ENCODE results near the gene VPS41. TPM values are rescaled to one million over a fixed set of nuclear protein-coding genes. Genes with fewer than 3 reads are reported as not detected.

Gene VPS41
- total RNA-seq, 6 experiments from 2014 or later = 58.6 to 75.5 (median 64.4) TPM

DNA sequence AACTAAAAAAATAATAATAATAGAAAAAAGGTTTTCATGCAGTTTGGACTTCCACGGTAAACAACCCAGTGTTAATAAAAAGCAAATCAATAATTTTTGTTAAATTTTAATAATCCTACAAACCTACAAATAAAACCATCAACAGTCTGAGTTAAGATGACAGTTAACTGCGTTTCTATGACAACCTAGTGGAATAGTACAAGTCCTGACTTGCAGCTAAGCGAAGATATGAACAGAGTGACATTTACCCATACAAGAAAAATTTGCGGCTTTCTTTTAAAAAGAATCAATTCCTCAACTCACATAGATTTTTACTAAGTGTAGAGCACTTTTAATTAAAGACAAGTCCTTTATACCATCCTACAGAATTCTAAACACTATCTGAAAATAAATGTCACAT lies 35.6 kb downstream of the VPS41 start:
- H3K4me1 Mint-ChIP-seq (ENCODE audit: low read depth) = peaks cover 9% of the 10 kb centered on the region
- DNase-seq = no peak
- no peak overlapping the region for H3K4me3 Mint-ChIP-seq
- H3K36me3 Mint-ChIP-seq (ENCODE audit: low read depth) = no peaks in the 10 kb centered on the region
- H3K27me3 Mint-ChIP-seq (ENCODE audit: insufficient read depth) = no peaks in the 10 kb centered on the region; the same call in 1 of the 2 replicates
- H3K9me3 Mint-ChIP-seq = no peaks in the 10 kb centered on the region
- TF ChIP-seq CTCF (IDR thresholded peaks at IDR 0.05) = no peak
- no peak overlapping the region for H3K27ac Mint-ChIP-seq

- no peaks in the 10 kb centered on the region; the same call in 1 of the 2 replicates for H3K27me3 Mint-ChIP-seq (ENCODE audit: insufficient read depth)
- no peak overlapping the region for H3K27ac Mint-ChIP-seq
- DNase-seq = no peak
- H3K4me1 Mint-ChIP-seq (ENCODE audit: low read depth) = peaks cover 9% of the 10 kb centered on the region
- H3K4me3 Mint-ChIP-seq = no peak overlapping the region
- H3K36me3 Mint-ChIP-seq (ENCODE audit: low read depth) = no peaks in the 10 kb centered on the region
- TF ChIP-seq CTCF (IDR thresholded peaks at IDR 0.05) = no peak
- H3K9me3 Mint-ChIP-seq = no peaks in the 10 kb centered on the region
These were observed 36.8 kb downstream of the VPS41 start for GRCh38 chr7:38872202-38872601.

- H3K9me3 Mint-ChIP-seq = no peaks in the 10 kb centered on the region
- H3K27me3 Mint-ChIP-seq (ENCODE audit: insufficient read depth) = no peaks in the 10 kb centered on the region; the same call in 1 of the 2 replicates
- no peaks in the 10 kb centered on the region for H3K36me3 Mint-ChIP-seq (ENCODE audit: low read depth)
- peaks cover 9% of the 10 kb centered on the region for H3K4me1 Mint-ChIP-seq (ENCODE audit: low read depth)
- no peak overlapping the region for H3K4me3 Mint-ChIP-seq
- no peak for DNase-seq
- TF ChIP-seq CTCF (IDR thresholded peaks at IDR 0.05) = no peak
- H3K27ac Mint-ChIP-seq = no peak overlapping the region
These were observed 38.8 kb downstream of the VPS41 start for GRCh38 chr7:38870147-38870546.

- DNase-seq = no peak
- no peaks in the 10 kb centered on the region for H3K9me3 Mint-ChIP-seq
- TF ChIP-seq CTCF (IDR thresholded peaks at IDR 0.05) = no peak
- no peaks in the 10 kb centered on the region for H3K27me3 Mint-ChIP-seq (ENCODE audit: insufficient read depth)
- H3K4me3 Mint-ChIP-seq = no peak overlapping the region
- peaks cover 5% of the 10 kb centered on the region; the same call in 1 of the 2 replicates for H3K36me3 Mint-ChIP-seq (ENCODE audit: low read depth)
- H3K27ac Mint-ChIP-seq = no peak overlapping the region
- peaks cover 2% of the 10 kb centered on the region; the same call in 1 of the 2 replicates for H3K4me1 Mint-ChIP-seq (ENCODE audit: low read depth)
These were observed 45.2 kb downstream of the VPS41 start for GRCh38 chr7:38863601-38864291.

DNA sequence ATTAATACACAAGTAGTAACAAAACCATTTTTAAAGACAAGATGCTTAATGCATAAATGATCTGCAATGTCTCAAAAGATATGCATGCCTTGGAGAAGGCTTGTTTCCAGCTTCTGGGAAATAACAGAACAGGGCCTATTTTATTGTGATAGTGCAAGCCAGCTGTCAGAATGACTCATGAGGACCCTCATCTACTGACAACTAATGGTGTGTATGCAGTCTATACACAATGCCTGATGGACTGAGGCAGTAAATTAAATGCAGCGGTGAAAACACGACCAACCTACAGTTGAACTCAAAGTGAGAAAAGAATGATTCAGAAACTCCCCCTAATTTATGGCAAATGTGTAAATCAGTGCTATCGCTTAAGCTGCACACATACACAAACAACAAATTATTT lies 46.3 kb downstream of the VPS41 start:
- Mint-ChIP-seq H3K4me3 (no peak overlapping the region), H3K36me3 (ENCODE audit: low read depth) (peaks cover 5% of the 10 kb centered on the region; the same call in 1 of the 2 replicates), H3K4me1 (ENCODE audit: low read depth) (peaks cover 13% of the 10 kb centered on the region), H3K27me3 (ENCODE audit: insufficient read depth) (no peaks in the 10 kb centered on the region; the same call in 1 of the 2 replicates), H3K27ac (no peak overlapping the region), H3K9me3 (no peaks in the 10 kb centered on the region)
- TF ChIP-seq CTCF (IDR thresholded peaks at IDR 0.05) = no peak
- no peak for DNase-seq
